GM19043 (cell line): ENCODE results near the gene PRKCSH.
"Not testable (repeated sequence)": the region's sequence is repeated elsewhere in the genome, so short reads cannot be mapped to it uniquely, and the experiment has no call there.

Source experiments
- ATAC-seq: cut with Tn5 transposase; IDR thresholded peaks from one replicate; pipeline ENCODE4 v1.9.1; 2021; ENCODE audit warnings: low read depth; ENCODE audit not compliant: unreplicated experiment

PRKCSH gene

GRCh38 chr19:11435057-11435832 lies at the start of gene PRKCSH, which contains the start of gene ODAD3:
Gene PRKCSH (plus strand): TSS chr19:11435635. CDS start chr19:11436118, 483 bp downstream.
Gene ODAD3 (minus strand): TSS chr19:11435121. CDS start chr19:11435016, 105 bp downstream.
- ATAC-seq = peak; percentile 88

GRCh38 chr19:11387162-11388034 lies 48.0 kb upstream of the PRKCSH start:
- no peak for ATAC-seq

GRCh38 chr19:11390359-11390758 lies 45.1 kb upstream of the PRKCSH start:
- no peak for ATAC-seq

GRCh38 chr19:11390933-11391680 lies 44.3 kb upstream of the PRKCSH start:
- ATAC-seq = no peak

GRCh38 chr19:11397089-11397610 lies 38.3 kb upstream of the PRKCSH start:
- no peak for ATAC-seq

GRCh38 chr19:11399667-11400066 lies 35.8 kb upstream of the PRKCSH start:
- no peak for ATAC-seq

- ATAC-seq = no peak
Measured at GRCh38 chr19:11400798-11401197, 34.6 kb upstream of the PRKCSH start.

GRCh38 chr19:11401808-11402543 lies 33.5 kb upstream of the PRKCSH start:
- no peak for ATAC-seq

GRCh38 chr19:11404588-11405222 lies 30.7 kb upstream of the PRKCSH start:
- ATAC-seq = no peak

GRCh38 chr19:11405846-11406643 lies 29.4 kb upstream of the PRKCSH start:
- ATAC-seq = no peak

GRCh38 chr19:11406703-11407236 lies 28.7 kb upstream of the PRKCSH start:
- not testable (repeated sequence) for ATAC-seq

- no peak for ATAC-seq
Measured at GRCh38 chr19:11408591-11408990, 26.8 kb upstream of the PRKCSH start.

GRCh38 chr19:11410682-11411081 lies 24.8 kb upstream of the PRKCSH start:
- ATAC-seq = no peak

GRCh38 chr19:11414544-11414943 lies 20.9 kb upstream of the PRKCSH start:
- ATAC-seq = no peak

- no peak for ATAC-seq
Measured at GRCh38 chr19:11416346-11417052, 18.9 kb upstream of the PRKCSH start.

GRCh38 chr19:11418094-11418548 lies 17.3 kb upstream of the PRKCSH start:
- no peak for ATAC-seq
